Testis (tissue), 3 donors: Measurements from ENCODE around the gene RUVBL2. TPM values are rescaled to one million over a fixed set of nuclear protein-coding genes. Genes with fewer than 3 reads are reported as not detected.

ENCODE experiments used
- DNase-seq: peaks from one replicate; pipeline ENCODE4 v3.0.0-alpha.2; 2019
- H3K27ac ChIP-seq, 2 donors: fragments of 200-600 bp; sonication (generic); one replicate each; pipeline ENCODE4 v1.5.1; 2019
- H3K27me3 ChIP-seq: fragments of 200-600 bp; sonication (generic); one replicate; pipeline ENCODE4 v1.5.1; 2019
- H3K36me3 ChIP-seq: fragments of 200-600 bp; sonication (generic); one replicate; pipeline ENCODE4 v1.5.1; 2017; ENCODE audit warnings: low read depth; ENCODE audit errors: missing control alignments
- H3K4me1 ChIP-seq: fragments of 200-600 bp; sonication (generic); one replicate; pipeline ENCODE4 v1.5.1; 2019
- H3K4me3 ChIP-seq, 2 donors: fragments of 200-600 bp; sonication (generic); one replicate each; pipeline ENCODE4 v1.5.1; 2017 to 2019
- H3K9me3 ChIP-seq: fragments of 200-600 bp; sonication (generic); one replicate; pipeline ENCODE4 v1.5.1; 2017
- POLR2A ChIP-seq: fragments of 450-650 bp; IDR thresholded peaks from one replicate; pipeline ENCODE4 v1.6.1; 2017; ENCODE audit warnings: antibody characterized with exemption, mild to moderate bottlenecking, moderate library complexity
- WGBS, 2 donors: methylation state at CpG; one replicate each; pipeline ENCODE4 v1.1.5; 2018; 5-methylcytosine and 5-hydroxymethylcytosine counted together
- intact Hi-C: fragments of 100-400 bp; cut with DNase I; formaldehyde crosslinking; loops from one replicate; pipeline ENCODE4 v1.15.1; 2023; ENCODE audit warnings: low total_unique reads
- polyA plus RNA-seq: library from polyadenylated mRNA; stranded (reverse); fragments of 350-450 nt; fragmentation: Illumina TruSeq; extraction: RNeasy Lipid Tissue Mini Kit (QIAGEN cat#74804); gene quantifications from one replicate; pipeline ENCODE4 v1.2.3, GENCODE V29; 2014; ENCODE audit warnings: low read depth, low replicate concordance; ENCODE audit not compliant: insufficient read depth
- total RNA-seq, 2 donors: library from RNA; depleted of rRNA; stranded (reverse); fragments of >200 nt; gene quantifications; one replicate each; pipeline ENCODE4 v1.2.3, GENCODE V29; 2016
- TF ChIP-seq, protein P1 (sequence below), 3 experiments: fragments of 450-650 bp in 2 of 3; fragments of 200-600 bp in 1 of 3; sonication (generic) in 1 of 3; IDR thresholded peaks; one replicate each; pipeline ENCODE4 v1.5.1; 2016 to 2019; ENCODE audit warnings: antibody characterized with exemption in 3 of 3, mild to moderate bottlenecking in 2 of 3, moderate library complexity in 1 of 3

The RUVBL2 gene
- total and polyA plus RNA-seq, 3 donors from 2014 or later = 299 to 528 (median 395) TPM

DNA sequence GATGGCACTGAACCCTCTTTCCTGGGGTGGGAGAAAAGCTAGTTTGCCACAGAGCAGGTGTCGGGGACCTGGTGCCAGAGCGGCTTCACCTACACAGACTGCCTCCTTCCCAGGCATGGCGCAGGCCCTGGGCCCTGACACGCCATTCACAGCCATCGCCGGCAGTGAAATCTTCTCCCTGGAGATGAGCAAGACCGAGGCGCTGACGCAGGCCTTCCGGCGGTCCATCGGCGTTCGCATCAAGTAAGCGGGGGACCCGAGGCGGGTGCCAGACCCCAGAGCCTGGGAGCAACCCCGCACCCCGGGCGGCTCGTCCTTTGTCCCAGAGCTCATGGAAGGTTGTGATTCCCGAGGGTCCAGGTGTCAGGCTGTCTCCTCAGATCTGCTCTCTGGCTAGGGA is 13.2 kb downstream of the RUVBL2 start:
- DNase-seq = no peak
- TF ChIP-seq, protein P1, sequence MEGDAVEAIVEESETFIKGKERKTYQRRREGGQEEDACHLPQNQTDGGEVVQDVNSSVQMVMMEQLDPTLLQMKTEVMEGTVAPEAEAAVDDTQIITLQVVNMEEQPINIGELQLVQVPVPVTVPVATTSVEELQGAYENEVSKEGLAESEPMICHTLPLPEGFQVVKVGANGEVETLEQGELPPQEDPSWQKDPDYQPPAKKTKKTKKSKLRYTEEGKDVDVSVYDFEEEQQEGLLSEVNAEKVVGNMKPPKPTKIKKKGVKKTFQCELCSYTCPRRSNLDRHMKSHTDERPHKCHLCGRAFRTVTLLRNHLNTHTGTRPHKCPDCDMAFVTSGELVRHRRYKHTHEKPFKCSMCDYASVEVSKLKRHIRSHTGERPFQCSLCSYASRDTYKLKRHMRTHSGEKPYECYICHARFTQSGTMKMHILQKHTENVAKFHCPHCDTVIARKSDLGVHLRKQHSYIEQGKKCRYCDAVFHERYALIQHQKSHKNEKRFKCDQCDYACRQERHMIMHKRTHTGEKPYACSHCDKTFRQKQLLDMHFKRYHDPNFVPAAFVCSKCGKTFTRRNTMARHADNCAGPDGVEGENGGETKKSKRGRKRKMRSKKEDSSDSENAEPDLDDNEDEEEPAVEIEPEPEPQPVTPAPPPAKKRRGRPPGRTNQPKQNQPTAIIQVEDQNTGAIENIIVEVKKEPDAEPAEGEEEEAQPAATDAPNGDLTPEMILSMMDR (IDR thresholded peaks at IDR 0.05) = no peak
- no peak for TF ChIP-seq POLR2A
- H3K36me3 ChIP-seq = no peaks in the 10 kb centered on the region
- H3K9me3 ChIP-seq = no peaks in the 10 kb centered on the region
- no peaks in the 10 kb centered on the region for H3K4me1 ChIP-seq
- WGBS, 2 donors = 96 to 98% methylated on average over 22 of the region's 22 CpGs
- H3K27ac ChIP-seq = no peak overlapping the region
- intact Hi-C loops = no loop called here
- H3K27me3 ChIP-seq = no peaks in the 10 kb centered on the region
- no peak overlapping the region for H3K4me3 ChIP-seq

DNA sequence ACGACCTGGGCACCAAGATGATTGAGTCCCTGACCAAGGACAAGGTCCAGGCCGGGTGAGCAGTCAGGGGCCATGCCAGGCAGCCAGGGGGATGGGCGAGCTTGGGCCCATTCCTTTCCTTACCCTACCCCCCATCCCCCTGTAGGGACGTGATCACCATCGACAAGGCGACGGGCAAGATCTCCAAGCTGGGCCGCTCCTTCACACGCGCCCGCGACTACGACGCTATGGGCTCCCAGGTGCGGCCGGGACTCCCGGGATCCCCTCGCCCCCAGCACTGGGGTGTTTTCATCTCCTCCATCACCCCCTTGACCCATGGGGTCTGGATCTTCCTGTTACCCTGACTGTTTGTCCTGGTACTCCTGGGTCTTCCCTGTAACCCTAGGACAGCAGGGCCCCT is 16.1 kb downstream of the RUVBL2 start:
- intact Hi-C loops = no loop called here
- no peaks in the 10 kb centered on the region for H3K9me3 ChIP-seq
- 96 to 98% methylated on average over 8 to 18 of the region's 18 CpGs for WGBS, 2 donors
- no peak overlapping the region for H3K4me3 ChIP-seq
- no peaks in the 10 kb centered on the region for H3K4me1 ChIP-seq
- H3K36me3 ChIP-seq = no peaks in the 10 kb centered on the region
- H3K27ac ChIP-seq = no peak overlapping the region
- H3K27me3 ChIP-seq = no peaks in the 10 kb centered on the region
- TF ChIP-seq, protein P1 (IDR thresholded peaks at IDR 0.05) = no peak
- no peak for TF ChIP-seq POLR2A
- DNase-seq = no peak

DNA sequence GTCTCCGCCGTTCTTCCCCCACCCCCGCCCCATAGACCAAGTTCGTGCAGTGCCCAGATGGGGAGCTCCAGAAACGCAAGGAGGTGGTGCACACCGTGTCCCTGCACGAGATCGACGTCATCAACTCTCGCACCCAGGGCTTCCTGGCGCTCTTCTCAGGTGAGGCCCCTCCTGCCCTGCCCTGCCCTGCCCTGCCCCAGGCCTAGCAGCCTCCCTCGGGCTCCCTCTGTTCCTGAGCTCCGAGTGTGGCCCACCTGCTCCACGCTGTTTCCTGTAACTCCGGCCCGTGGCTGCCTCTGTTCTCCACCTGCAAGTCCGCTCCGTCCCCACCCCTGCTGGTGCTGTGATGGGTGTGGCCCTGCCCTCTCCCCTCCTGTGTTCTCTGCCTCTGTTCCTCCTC is 16.8 kb downstream of the RUVBL2 start:
- intact Hi-C loops = no loop called here
- no peak for DNase-seq
- no peaks in the 10 kb centered on the region for H3K36me3 ChIP-seq
- H3K27me3 ChIP-seq = no peaks in the 10 kb centered on the region
- H3K9me3 ChIP-seq = no peaks in the 10 kb centered on the region
- no peak overlapping the region for H3K4me3 ChIP-seq
- WGBS, 2 donors = 86 to 93% methylated on average over 13 to 18 of the region's 18 CpGs
- H3K4me1 ChIP-seq = no peaks in the 10 kb centered on the region
- TF ChIP-seq, protein P1 (IDR thresholded peaks at IDR 0.05) = no peak
- no peak for TF ChIP-seq POLR2A
- no peak overlapping the region for H3K27ac ChIP-seq

DNA sequence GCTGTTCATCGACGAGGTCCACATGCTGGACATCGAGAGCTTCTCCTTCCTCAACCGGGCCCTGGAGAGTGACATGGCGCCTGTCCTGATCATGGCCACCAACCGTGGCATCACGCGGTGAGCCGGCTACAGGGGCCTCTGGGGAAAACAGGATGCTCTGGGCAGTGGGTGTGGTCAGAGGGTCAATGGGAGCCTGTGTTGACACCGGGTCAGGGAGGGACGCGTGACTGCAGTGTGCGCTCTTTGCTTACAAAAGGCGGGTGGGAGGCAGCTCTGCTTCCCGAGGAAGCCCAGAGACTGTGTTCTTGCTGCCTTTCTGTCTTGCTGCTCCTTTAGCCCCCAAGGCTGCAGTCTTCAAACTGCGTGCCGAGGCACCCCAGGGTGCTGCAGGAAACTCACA is 17.5 kb downstream of the RUVBL2 start:
- TF ChIP-seq, protein P1 (IDR thresholded peaks at IDR 0.05) = no peak
- TF ChIP-seq POLR2A = no peak
- H3K4me1 ChIP-seq = no peaks in the 10 kb centered on the region
- intact Hi-C loops = no loop called here
- no peak for DNase-seq
- H3K9me3 ChIP-seq = no peaks in the 10 kb centered on the region
- no peak overlapping the region for H3K4me3 ChIP-seq
- H3K27me3 ChIP-seq = no peaks in the 10 kb centered on the region
- no peaks in the 10 kb centered on the region for H3K36me3 ChIP-seq
- no peak overlapping the region for H3K27ac ChIP-seq
- 93 to 97% methylated on average over 15 to 17 of the region's 17 CpGs for WGBS, 2 donors

DNA sequence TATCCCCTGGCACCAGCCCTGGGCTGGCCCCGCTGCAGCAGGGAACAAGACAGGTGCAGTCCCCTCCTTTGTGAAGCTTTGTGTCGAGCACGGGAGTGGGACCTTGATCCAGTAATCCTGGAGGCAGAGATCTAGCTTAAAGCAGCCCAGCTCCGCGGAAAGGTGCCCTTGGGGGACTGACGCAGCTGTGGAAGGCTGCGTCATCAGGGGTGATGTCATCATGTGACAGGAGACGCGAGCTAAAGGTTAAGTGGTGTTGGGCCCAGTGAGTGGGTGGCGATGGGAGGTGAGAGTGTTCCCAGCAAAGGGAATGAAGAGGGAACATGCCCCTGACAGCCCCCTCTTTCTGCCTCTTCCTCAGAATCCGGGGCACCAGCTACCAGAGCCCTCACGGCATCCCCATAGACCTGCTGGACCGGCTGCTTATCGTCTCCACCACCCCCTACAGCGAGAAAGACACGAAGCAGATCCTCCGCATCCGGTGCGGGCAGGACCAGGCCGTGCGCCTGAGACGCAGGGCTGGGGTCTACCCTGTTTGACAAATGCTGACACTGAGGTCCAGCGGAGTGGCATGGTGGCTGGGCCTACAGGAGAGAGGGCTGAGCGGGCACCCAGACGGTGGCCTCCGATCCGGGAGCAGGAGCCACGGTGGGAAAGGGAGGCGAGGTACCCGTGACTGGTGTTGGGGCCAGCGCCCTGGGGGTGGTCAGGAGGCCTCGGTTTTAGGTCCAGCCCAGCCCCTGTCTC is 20.6 kb downstream of the RUVBL2 start:
- no peak for DNase-seq
- Histone ChIP-seq H3K27me3 (no peaks in the 10 kb centered on the region), H3K4me1 (peaks cover 13% of the 10 kb centered on the region), H3K36me3 (no peaks in the 10 kb centered on the region), H3K27ac (no peak overlapping the region), H3K4me3 (no peak overlapping the region), H3K9me3 (no peaks in the 10 kb centered on the region)
- no peak for TF ChIP-seq POLR2A
- TF ChIP-seq, protein P1 (IDR thresholded peaks at IDR 0.05) = no peak
- intact Hi-C loops = no loop called here
- WGBS, 2 donors = 93% methylated on average over 27 to 32 of the region's 32 CpGs
